Measurements from ENCODE around the gene EDA. TPM values are rescaled to one million over a fixed set of nuclear protein-coding genes. Genes with fewer than 3 reads are reported as not detected.
"Not testable (repeated sequence)": the region's sequence is repeated elsewhere in the genome, so short reads cannot be mapped to it uniquely, and the experiment has no call there.

Gene EDA
- total RNA-seq, 2 experiments from 2014 or later = 1.3 to 1.4 TPM

DNA sequence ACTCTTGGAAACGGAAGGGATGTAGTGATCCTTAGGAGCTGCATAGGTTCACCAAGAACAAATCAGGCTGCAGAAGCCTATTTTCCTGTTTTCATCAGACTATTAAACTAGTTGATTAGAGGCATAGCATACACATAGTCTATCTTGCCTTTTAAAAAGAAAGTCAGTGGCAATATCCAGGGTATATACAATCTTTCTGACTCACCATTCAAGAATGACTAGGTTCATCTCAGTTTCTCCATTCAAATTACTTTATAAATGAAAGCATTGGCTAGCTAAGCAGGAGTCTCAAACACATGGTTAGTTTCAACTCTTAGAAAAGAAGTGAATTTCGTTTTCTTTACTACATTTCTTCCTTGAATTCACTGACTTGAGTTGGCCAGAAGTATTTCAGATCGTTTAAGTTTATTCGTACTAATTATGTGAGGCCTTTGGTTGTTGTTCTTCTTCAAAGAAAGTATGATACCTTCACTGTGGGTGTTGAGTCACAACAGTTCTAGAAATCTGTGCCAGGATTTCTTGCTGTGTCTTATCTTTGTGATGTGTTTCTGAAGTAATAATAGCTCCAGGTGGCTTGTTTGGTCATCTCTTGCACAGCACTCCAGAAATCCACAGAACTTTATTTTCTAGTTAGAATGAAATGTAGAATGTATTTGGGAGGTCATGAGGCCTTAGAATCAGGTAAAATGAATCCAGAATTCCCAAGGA lies 345.6 kb downstream of the EDA start:
- Mint-ChIP-seq H3K27ac (no peak overlapping the region), H3K9me3 (no peaks in the 10 kb centered on the region), H3K4me1 (no peaks in the 10 kb centered on the region), H3K27me3 (no peaks in the 10 kb centered on the region), H3K4me3 (no peak overlapping the region), H3K36me3 (no peaks in the 10 kb centered on the region)
- no peak for DNase-seq

DNA sequence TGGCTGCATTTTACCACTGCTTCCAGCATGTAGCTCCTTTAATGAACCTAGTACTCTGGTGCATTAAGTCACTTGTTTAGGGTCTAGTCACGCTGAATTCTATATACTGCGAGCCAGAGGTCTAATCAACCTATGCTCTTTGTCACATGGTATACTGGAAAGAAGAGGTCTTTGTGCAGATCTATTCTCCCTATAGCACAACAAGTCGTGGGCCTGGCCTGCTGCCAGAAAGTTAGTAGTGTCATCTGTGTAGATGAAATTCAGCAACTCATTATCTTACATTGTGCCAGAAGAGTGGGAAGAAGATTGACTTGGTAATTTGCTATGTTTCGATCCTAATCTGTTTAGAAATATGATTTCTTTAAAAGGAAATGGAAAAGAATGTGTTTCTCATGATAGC lies 353.0 kb downstream of the EDA start:
- Mint-ChIP-seq H3K4me3 (no peak overlapping the region), H3K36me3 (no peaks in the 10 kb centered on the region), H3K27ac (no peak overlapping the region), H3K4me1 (no peaks in the 10 kb centered on the region), H3K27me3 (no peaks in the 10 kb centered on the region), H3K9me3 (no peaks in the 10 kb centered on the region)
- no peak for DNase-seq

DNA sequence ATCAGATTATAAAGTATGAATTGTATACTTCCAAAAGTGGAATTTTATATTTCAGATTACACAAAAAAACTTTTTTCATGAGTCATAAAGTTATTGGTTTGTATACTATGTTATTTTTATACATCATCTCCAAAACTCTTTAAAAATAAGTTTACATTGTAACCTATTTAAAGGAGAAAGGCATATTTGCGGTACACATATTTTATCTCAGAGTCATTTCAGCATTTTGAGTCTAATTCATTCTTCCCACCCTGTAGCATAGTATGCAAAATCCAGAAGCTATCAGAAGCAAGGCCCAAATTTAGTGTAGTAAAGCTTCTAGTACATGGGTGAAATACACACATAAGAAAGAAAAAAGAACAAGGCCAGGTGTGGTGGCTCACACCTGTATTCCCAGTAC lies 353.5 kb downstream of the EDA start:
- Mint-ChIP-seq H3K36me3 (no peaks in the 10 kb centered on the region), H3K9me3 (no peaks in the 10 kb centered on the region), H3K27ac (no peak overlapping the region), H3K4me3 (no peak overlapping the region), H3K4me1 (no peaks in the 10 kb centered on the region), H3K27me3 (no peaks in the 10 kb centered on the region)
- DNase-seq = no peak

DNA sequence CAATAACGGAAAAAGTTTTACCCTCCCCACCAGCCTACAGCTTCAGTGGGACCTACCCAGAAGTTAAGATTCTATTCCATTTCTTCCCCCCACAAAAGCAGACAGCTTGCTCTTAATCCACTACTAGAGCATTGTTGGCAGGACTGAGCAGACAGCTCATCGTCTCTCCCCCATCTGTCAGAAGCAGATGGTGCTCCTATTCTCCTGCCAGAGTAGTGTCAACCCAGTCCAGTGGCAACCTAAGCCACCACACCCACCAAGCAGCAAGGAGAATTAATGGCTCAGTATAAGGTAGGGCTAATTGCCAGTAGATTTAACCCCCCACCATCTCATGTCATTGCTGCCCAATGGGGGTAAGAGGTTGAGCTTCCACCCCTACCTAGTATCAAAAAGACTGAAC lies 371.8 kb downstream of the EDA start:
- no peaks in the 10 kb centered on the region for H3K27me3 Mint-ChIP-seq
- DNase-seq = no peak
- no peak overlapping the region for H3K27ac Mint-ChIP-seq
- H3K9me3 Mint-ChIP-seq = no peaks in the 10 kb centered on the region
- no peaks in the 10 kb centered on the region for H3K36me3 Mint-ChIP-seq
- no peaks in the 10 kb centered on the region for H3K4me1 Mint-ChIP-seq
- no peak overlapping the region for H3K4me3 Mint-ChIP-seq

DNA sequence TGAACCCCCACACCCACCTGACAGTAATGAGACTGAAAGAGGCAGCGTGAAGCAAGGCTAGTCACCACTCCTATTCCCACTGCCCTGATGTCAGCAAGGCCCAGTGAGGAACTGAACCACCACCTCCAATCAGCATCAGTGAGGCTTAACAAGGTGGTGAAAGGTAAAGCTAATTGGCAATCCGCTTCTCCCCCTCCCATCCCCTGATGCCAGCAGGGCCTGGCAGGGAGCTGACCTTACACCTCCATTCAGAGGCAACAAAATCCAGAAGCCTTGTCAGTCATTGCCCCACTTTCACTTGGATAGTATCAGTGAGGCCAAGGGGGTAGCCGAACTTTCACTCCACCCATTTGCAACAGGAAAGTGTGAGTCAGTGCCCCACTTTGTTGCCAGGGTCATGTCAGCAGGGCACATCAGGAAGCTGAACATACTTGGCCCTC lies 373.1 kb downstream of the EDA start:
- H3K36me3 Mint-ChIP-seq = no peaks in the 10 kb centered on the region
- no peaks in the 10 kb centered on the region for H3K27me3 Mint-ChIP-seq
- no peak overlapping the region for H3K27ac Mint-ChIP-seq
- no peak overlapping the region for H3K4me3 Mint-ChIP-seq
- peak; percentile 18 for DNase-seq
- no peaks in the 10 kb centered on the region for H3K4me1 Mint-ChIP-seq
- H3K9me3 Mint-ChIP-seq = no peaks in the 10 kb centered on the region

DNA sequence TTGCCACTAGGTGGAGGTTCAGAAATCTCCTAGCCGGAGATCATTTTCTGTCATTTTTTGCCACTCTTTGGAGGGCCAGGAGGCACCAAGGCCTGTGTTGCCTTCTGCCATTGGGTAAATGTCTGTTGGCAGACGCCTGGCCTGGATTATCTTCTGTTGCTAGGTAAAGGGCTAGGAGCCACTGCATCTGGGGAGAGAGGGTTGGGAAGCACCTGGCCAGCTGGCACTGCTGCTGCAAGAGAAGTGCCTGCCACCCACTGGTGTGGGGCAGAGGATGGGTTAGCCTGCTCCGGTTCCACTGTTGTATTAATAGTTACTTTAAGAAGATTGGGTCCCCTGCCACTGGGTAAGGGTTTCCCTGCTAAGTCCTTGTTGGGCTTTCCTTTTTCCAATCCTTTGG lies 375.8 kb downstream of the EDA start:
- no peaks in the 10 kb centered on the region for H3K9me3 Mint-ChIP-seq
- no peaks in the 10 kb centered on the region for H3K36me3 Mint-ChIP-seq

DNA sequence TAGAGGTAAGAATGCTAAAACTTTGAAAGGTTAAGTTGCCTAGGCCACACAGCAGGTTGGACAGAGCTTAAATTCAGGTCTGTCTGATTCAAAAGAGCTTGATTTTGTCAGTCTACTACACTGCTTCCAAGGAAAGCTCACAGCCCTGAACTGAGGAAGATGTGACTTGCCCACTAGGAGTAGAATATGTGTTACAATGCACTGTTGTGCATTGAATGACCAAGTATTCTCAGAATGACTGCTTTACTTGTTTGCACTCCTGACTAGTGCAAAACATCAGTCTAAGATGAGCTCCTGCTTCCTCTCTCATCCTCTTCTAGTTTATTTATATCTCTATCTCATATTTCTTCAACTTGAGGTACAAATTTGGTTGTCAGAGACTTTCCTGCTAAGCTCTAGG lies 377.6 kb downstream of the EDA start:
- peaks cover 3% of the 10 kb centered on the region for H3K36me3 Mint-ChIP-seq
- H3K27me3 Mint-ChIP-seq = no peaks in the 10 kb centered on the region
- H3K4me1 Mint-ChIP-seq = no peaks in the 10 kb centered on the region
- H3K27ac Mint-ChIP-seq = no peak overlapping the region
- no peaks in the 10 kb centered on the region for H3K9me3 Mint-ChIP-seq
- no peak overlapping the region for H3K4me3 Mint-ChIP-seq
- no peak for DNase-seq

More for the DNA sequence above, 375.8 kb downstream of the EDA start:
- Mint-ChIP-seq H3K4me3 (no peak overlapping the region), H3K4me1 (no peaks in the 10 kb centered on the region), H3K27ac (no peak overlapping the region), H3K27me3 (no peaks in the 10 kb centered on the region)
- DNase-seq = no peak

DNA sequence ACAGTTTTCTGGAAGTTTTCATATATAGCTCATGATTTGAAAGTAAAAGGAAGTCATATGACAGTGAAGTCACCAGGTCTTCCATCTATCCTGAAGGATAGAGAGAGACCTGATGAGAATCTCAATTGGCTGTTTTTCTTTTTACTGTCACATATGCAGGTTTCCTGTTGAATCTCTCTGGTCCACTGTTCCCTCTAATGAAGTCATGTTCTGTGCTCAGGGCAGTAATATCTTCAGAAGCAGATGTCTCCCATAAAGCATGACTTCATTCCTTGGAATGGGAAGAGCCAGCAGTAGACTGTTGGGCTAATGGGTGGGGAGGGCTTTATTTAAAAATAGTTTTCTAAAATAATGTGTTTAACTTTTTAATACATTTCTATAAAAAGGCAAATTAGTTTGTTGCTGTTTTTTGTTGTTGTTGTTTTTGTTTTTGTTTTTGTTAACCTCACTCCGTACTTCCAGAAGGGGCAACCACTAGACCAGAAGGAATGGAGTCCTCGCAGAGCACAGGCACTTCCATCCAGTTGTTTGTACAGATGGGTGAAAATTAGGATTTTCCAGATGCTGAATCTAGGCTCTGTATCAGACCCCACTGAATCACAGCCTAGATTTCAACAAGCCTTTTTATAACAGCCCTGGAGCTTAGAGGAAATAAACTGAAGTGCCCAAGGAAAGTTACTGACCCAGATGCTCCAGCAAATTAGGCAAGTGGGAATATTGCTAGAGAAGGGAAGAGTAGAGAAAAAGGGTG lies 379.6 kb downstream of the EDA start:
- peaks cover 4% of the 10 kb centered on the region for H3K9me3 Mint-ChIP-seq
- no peak for DNase-seq
- no peaks in the 10 kb centered on the region for H3K27me3 Mint-ChIP-seq
- H3K36me3 Mint-ChIP-seq = peaks cover 3% of the 10 kb centered on the region
- H3K27ac Mint-ChIP-seq = no peak overlapping the region
- no peaks in the 10 kb centered on the region for H3K4me1 Mint-ChIP-seq
- H3K4me3 Mint-ChIP-seq = no peak overlapping the region

DNA sequence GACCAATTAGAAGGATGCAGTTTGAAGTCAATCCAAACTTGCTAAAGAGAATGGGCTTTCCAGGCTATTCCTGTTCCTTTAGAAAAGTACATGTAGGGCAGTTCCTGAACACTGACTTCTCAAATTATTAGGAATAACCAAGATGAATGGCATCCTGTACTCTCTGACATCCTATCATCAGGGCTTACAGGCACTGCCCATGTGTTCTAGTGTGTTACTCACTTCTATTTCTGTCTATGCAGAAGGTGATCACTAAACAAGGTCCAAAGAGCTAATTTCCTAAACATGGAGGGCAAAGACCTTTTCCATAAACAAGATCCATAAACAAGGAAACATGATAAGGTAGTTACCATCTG lies 380.2 kb downstream of the EDA start:
- H3K27ac Mint-ChIP-seq = no peak overlapping the region
- no peak overlapping the region for H3K4me3 Mint-ChIP-seq
- H3K9me3 Mint-ChIP-seq = peaks cover 4% of the 10 kb centered on the region
- H3K36me3 Mint-ChIP-seq = peaks cover 3% of the 10 kb centered on the region
- H3K4me1 Mint-ChIP-seq = no peaks in the 10 kb centered on the region
- no peak for DNase-seq
- no peaks in the 10 kb centered on the region for H3K27me3 Mint-ChIP-seq

DNA sequence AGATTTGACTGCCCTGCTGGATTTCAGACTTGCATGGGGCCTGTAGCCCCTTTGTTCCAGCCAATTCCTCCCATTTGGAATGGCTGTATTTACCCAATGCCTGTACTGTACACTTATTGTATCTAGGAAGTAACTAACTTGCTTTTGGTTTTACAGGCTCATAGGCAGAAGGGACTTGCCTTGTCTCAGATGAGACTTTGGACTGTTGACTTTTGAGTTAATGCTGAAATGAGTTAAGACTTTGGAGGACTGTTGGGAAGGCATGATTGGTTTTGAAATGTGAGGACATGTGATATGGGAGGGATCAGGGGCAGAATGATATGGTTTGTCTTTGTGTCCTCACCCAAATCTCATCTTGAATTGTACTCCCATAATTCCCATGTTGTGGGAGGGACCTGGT lies 382.4 kb downstream of the EDA start:
- not testable (repeated sequence) for H3K27ac Mint-ChIP-seq, H3K4me3 Mint-ChIP-seq, H3K4me1 Mint-ChIP-seq

DNA sequence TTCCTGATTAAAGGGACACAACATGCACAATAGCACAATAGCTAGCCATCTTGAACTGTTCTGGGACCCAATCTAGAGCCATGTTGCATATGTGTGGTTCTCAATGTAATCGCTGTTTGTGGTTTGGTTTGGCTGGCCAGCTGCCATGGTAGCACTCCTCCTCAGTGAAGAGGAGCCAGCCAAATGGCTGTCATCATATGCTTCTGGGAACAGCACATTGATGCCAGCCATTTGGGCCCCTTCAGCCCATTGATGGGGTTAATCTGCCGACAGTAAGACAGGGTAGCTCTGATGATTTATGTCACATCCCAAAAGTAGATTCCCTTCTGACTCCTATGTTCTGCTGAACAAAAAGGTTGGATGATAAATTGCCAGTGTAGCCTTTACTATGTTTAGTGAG lies 385.4 kb downstream of the EDA start:
- Mint-ChIP-seq H3K9me3 (peaks cover 4% of the 10 kb centered on the region), H3K27me3 (no peaks in the 10 kb centered on the region), H3K4me3 (no peak overlapping the region)

More for the DNA sequence above, 382.4 kb downstream of the EDA start:
- H3K27me3 Mint-ChIP-seq, H3K36me3 Mint-ChIP-seq, DNase-seq, H3K9me3 Mint-ChIP-seq: not testable (repeated sequence)

DNA sequence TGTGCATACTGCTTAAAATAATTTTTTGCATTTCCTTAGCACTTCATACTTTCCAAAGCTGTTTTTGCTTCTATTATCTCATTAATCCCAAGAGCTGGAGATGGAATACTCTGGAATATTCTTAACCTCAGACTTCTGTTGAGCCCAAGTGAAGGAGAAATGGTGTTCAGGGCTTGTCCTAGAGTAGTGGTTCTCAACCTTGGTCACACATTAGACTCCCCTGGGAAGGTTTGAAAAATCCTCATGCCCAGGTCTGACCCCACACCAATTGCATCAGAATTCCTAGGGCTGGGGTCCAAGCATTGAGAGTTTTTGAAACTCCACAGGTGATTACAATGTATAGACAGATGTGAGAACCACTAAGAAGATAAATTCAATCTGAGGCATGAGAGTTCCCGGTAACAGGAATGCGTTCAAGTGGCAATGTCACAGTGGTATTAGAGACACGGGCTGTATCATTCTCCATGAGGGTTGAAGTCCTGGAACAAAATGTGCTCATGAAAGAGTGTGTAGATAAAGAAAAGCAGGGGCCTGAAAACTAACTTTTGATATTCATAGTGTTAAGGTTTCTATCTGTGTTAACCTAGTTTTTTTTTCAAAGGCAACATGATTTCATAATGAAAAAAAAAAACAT lies 385.9 kb downstream of the EDA start:
- Mint-ChIP-seq H3K27ac (no peak overlapping the region), H3K36me3 (peaks cover 3% of the 10 kb centered on the region), H3K9me3 (peaks cover 4% of the 10 kb centered on the region), H3K4me1 (no peaks in the 10 kb centered on the region), H3K4me3 (no peak overlapping the region), H3K27me3 (no peaks in the 10 kb centered on the region)
- no peak for DNase-seq

More for the DNA sequence above, 385.4 kb downstream of the EDA start:
- Mint-ChIP-seq H3K36me3 (peaks cover 3% of the 10 kb centered on the region), H3K27ac (no peak overlapping the region), H3K4me1 (no peaks in the 10 kb centered on the region)
- DNase-seq = no peak

DNA sequence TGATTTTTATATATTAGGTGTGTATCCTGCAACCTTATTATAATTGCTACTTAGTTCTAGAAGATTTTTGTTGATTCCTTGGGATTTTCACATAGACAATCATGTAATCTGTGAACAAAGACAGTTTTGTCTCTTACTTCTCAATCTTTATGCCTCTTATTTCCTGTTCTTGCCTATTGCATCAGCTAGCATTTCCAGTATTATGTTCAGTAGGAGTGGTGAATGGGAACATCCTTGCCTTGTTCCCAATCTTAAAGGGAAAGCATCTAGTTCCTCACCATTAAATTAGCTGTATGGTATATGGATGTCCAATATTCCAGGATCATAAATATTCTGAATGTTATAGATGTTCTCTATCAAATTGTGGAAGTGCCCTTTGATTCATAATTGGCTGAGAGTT lies 392.0 kb downstream of the EDA start:
- H3K36me3 Mint-ChIP-seq = no peaks in the 10 kb centered on the region
- no peak overlapping the region for H3K27ac Mint-ChIP-seq
- no peaks in the 10 kb centered on the region for H3K4me1 Mint-ChIP-seq
- no peak overlapping the region for H3K4me3 Mint-ChIP-seq
- no peaks in the 10 kb centered on the region for H3K9me3 Mint-ChIP-seq
- no peak for DNase-seq
- H3K27me3 Mint-ChIP-seq = peaks cover 4% of the 10 kb centered on the region

DNA sequence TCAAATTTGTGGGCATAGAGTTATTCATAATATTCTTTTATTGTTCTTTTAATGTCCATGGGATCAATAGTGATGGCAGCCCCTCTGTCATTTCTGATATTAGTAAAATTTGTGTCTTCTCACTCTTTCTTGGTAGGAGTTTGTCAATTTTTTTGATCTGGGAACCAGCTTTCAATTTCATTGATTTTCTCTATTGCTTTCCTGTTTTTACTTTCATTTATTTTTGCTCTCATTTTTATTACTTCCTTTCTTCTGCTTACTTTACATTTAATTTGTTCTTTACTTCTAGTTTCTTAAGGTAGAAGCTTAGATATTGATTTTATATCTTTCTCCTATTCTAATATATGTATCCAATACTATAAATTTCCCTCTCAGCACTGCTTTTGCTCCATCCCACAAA lies 393.1 kb downstream of the EDA start:
- H3K4me3 Mint-ChIP-seq = no peak overlapping the region
- no peaks in the 10 kb centered on the region for H3K36me3 Mint-ChIP-seq
- no peak for DNase-seq
- no peaks in the 10 kb centered on the region for H3K9me3 Mint-ChIP-seq
- peaks cover 4% of the 10 kb centered on the region for H3K27me3 Mint-ChIP-seq
- no peaks in the 10 kb centered on the region for H3K4me1 Mint-ChIP-seq
- H3K27ac Mint-ChIP-seq = no peak overlapping the region

DNA sequence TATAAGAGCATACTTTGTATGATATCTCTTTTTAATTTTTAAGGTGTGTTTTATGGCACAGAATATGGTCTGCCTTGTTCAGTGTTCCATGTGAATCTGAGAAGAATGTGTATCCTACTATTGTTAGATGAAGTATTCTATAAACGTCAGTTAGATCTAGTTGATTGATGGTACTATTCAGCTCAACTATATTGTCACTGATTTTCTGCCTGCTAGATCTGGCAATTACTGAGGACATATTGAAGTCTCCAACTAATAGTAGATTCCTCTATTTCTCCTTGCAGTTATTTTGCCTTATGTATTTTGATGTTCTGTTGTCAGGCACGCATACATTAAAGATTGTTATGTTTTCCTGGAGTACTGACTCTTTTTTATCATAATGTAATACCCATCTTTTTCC lies 394.1 kb downstream of the EDA start:
- no peaks in the 10 kb centered on the region for H3K9me3 Mint-ChIP-seq
- no peak overlapping the region for H3K4me3 Mint-ChIP-seq
- no peak overlapping the region for H3K27ac Mint-ChIP-seq
- DNase-seq = no peak
- no peaks in the 10 kb centered on the region for H3K4me1 Mint-ChIP-seq
- no peaks in the 10 kb centered on the region for H3K36me3 Mint-ChIP-seq
- peaks cover 4% of the 10 kb centered on the region for H3K27me3 Mint-ChIP-seq

DNA sequence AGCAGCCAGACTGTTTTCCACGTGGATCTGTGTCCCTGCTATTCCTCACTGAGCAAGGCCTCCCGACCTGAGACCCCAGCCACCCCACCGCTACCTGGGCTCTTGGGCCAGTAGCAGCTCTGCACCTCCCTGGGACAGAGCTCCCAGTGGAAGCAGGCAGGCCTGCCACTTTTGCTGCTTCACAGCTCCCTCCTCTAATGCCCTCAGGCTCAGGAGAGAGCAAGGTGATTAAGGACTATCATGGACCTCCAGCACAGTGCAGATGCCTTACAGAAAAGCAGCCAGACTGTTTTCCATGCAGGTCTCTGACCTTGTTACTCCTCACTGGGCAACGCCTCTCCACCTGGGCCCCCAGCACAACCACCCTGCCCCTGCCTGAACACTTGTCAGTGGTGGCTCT lies 396.8 kb downstream of the EDA start:
- H3K4me1 Mint-ChIP-seq = peaks cover 6% of the 10 kb centered on the region
- no peak overlapping the region for H3K4me3 Mint-ChIP-seq
- peaks cover 2% of the 10 kb centered on the region for H3K9me3 Mint-ChIP-seq
- H3K27ac Mint-ChIP-seq = no peak overlapping the region
- no peaks in the 10 kb centered on the region for H3K36me3 Mint-ChIP-seq
- peaks cover 4% of the 10 kb centered on the region for H3K27me3 Mint-ChIP-seq
- no peak for DNase-seq
